Cardiac fibroblast (primary cell): ENCODE results near the gene SLIT3.

Experiments
- DNase-seq, 2 donors: peaks; one replicate each; pipeline versions ENCODE4 v3.0.0 to v3.0.0-alpha.2; 2010; ENCODE audit warnings: low read depth in 2 of 2
- H3K4me3 ChIP-seq, 2 donors: replicated peaks in 1 of 2; 1 replicate in 1 of 2; 2 replicates in 1 of 2; pipeline ENCODE4 v1.5.1; 2011; ENCODE audit warnings: low read depth in 2 of 2, low read length in 2 of 2, mild to moderate bottlenecking in 2 of 2, moderate library complexity in 1 of 2
- CTCF ChIP-seq: IDR thresholded peaks from one replicate; pipeline ENCODE4 v1.5.1; 2011; ENCODE audit warnings: low read depth, mild to moderate bottlenecking, low read length, inconsistent platforms

The SLIT3 gene

GRCh38 chr5:168978500-168978899 is 322.4 kb downstream of the SLIT3 start:
- H3K4me3 ChIP-seq = no peak overlapping the region
- DNase-seq = no peak
- no peak for TF ChIP-seq CTCF

- TF ChIP-seq CTCF = no peak
- no peak overlapping the region for H3K4me3 ChIP-seq
- DNase-seq = peak; percentile 82 to 86
Observed at GRCh38 chr5:168978015-168978414, 322.9 kb downstream of the SLIT3 start.

GRCh38 chr5:168976311-168976970 is 324.5 kb downstream of the SLIT3 start:
- H3K4me3 ChIP-seq = no peak overlapping the region
- no peak for TF ChIP-seq CTCF
- DNase-seq = no peak

- no peak for TF ChIP-seq CTCF
- no peak overlapping the region for H3K4me3 ChIP-seq
- no peak for DNase-seq
Observed at GRCh38 chr5:168975331-168975730, 325.6 kb downstream of the SLIT3 start.

- peak in 1 of 2 donors; percentile 7 for DNase-seq
- H3K4me3 ChIP-seq = no peak overlapping the region
- TF ChIP-seq CTCF = no peak
Observed at GRCh38 chr5:168974082-168974481, 326.9 kb downstream of the SLIT3 start.

GRCh38 chr5:168972731-168973130 is 328.2 kb downstream of the SLIT3 start:
- no peak overlapping the region for H3K4me3 ChIP-seq
- no peak for DNase-seq
- no peak for TF ChIP-seq CTCF

GRCh38 chr5:168971100-168971499 is 329.8 kb downstream of the SLIT3 start:
- TF ChIP-seq CTCF = no peak
- no peak for DNase-seq
- H3K4me3 ChIP-seq = no peak overlapping the region
